HK-2 (cell line): ENCODE results near the gene ERH.
"Not testable (repeated sequence)": the region's sequence is repeated elsewhere in the genome, so short reads cannot be mapped to it uniquely, and the experiment has no call there.

Source experiments
- DNase-seq: peaks from one replicate; pipeline ENCODE4 v3.0.0-alpha.2; 2018; ENCODE audit not compliant: unreplicated experiment

Gene ERH

DNA sequence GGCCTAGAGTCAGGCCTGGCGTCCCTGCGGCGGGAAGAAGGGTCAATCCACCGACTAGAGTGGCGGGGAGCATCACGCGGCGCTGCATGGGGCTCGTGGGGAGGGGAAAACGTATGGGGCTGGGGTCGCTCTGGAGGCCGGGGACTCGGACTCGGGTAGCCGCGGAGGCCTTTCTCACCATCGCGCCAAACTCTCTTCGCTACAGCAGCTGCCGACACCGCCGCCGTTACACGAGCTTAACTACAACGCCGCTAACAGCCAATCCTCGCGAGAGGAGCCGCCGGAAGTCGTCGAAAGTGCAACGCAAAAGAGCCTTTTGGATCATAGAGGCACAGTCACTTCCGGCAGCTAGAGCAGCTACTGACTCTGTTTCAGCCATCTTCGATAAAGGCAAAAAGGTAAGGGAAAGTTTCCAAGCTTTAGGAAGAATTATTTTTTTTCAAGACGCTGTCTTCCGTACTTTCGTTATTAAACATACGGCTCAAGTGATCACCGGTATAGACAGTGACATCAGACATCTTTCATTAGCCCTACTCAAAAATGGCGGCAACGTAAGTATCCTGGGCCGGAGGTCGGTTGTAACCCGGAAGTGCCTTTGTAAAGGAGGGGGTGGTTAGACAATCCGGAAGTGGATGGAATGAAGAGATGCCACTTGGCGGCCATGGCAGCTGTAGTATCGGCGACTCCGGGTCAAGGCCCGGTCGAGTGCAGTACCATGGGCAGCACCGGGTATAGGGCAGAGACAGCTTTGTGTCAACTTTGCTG is at the start of gene ERH, which contains the start of gene SLC39A9:
ERH (minus strand) TSS at position 247 of the 765 bp plus-strand sequence; CDS start at position 181, 66 bp downstream.
SLC39A9 (plus strand) TSS at position 640 of the 765 bp plus-strand sequence. CDS start 678 bp downstream, outside the sequence.
- DNase-seq: peak; percentile 91

- DNase-seq: no peak
Measured at GRCh38 chr14:69443296-69443805, 45.3 kb upstream of the ERH start.

DNA sequence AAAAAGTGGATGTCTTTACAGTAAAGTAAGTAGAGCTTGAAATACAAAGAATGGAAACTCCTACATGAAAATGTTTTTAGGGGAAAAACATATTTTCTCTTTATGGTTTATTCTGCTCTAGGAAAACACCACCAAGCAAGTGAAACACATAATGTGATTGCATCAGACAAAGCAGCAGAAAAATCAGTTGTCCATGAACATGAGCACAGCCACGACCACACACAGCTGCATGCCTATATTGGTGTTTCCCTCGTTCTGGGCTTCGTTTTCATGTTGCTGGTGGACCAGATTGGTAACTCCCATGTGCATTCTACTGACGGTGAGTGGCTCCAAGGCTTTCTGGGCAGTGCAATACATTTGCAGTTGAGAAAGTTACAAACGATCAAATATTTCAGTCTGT is 43.8 kb upstream of the ERH start:
- no peak for DNase-seq

- DNase-seq: no peak
Measured at GRCh38 chr14:69439521-69440270, 41.6 kb upstream of the ERH start.

DNA sequence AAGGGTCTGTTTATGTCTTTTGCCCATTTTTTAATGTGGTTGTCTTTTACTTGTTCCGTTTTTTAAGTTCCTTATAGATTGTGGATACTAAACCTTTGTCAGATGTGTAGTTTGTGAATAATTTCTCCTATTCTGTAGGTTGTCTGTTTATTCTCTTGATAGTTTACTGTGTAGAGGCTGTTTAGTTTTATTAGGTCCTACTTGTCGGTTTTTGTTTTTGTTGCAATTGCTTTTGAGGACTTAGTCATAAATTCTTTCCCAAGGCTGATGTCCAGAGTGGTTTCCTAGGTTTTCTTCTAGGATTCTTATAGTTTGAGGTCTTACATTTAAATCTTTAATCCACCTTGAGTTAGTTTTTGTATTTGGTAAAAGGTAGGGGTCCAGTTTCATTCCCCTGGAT is 34.3 kb upstream of the ERH start:
- no peak for DNase-seq

GRCh38 chr14:69430306-69430939 is 32.3 kb upstream of the ERH start:
- DNase-seq: no peak

DNA sequence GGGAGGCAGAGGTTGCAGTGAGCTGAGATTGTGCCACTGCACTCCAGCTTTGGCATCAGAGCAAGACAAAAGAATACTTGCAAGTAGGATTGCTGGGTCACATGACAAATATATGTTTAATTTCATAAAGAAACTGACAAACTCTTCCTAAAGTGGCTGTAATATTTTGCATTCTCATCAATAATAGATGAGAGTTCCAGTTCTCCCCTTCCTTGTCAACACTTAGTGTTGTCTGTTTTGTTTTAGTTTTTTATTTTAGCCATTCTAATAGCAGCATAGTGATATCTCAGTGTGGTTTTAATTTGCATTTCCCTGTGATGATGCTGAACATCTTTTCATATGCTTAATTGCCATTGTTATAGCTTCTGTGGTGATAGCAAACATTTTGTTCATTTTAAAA is 31.5 kb upstream of the ERH start:
- DNase-seq: no peak

- DNase-seq: no peak
Measured at GRCh38 chr14:69428289-69428998, 30.3 kb upstream of the ERH start.

DNA sequence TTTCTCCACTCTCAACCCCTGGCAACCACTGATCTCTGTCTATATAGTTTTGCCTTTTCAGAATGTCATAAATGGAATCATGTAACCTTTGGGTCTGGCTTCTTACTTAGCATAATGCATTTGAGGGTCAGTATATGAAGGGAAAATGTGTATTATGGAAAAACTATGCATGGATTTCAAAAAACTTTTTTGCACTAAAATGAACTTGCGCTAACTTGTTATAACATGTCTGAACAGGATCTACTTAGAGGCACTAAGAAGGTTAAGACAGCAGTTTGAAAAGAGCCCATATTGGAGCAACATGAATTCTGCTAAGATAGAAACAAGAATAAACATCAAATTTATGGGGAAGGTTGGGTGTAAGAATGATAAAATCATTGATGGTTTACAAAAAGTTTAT is 29.5 kb upstream of the ERH start:
- no peak for DNase-seq

GRCh38 chr14:69424149-69424923 is 26.2 kb upstream of the ERH start:
- DNase-seq: no peak

GRCh38 chr14:69423279-69423678 is 25.2 kb upstream of the ERH start:
- DNase-seq: no peak

- not testable (repeated sequence) for DNase-seq
Measured at GRCh38 chr14:69416087-69416486, 18.0 kb upstream of the ERH start.

DNA sequence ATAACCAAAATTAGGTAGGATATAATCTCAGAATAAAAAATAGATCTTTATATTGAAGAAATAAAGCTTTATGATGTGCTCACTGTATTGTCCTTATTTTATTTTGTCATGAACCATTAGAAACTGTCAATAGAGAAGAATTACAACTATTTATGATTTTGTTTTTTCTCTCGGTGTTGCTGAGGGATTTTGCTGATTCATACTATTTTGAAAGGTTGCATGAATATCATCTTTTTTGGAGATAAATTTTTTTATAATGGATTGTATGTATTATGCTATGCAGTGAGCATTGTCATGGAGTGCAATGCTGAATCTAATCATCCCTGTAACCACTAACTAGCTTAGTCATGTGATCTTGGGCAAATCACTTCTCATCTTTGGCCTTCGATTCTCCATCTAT is 15.4 kb upstream of the ERH start:
- no peak for DNase-seq

DNA sequence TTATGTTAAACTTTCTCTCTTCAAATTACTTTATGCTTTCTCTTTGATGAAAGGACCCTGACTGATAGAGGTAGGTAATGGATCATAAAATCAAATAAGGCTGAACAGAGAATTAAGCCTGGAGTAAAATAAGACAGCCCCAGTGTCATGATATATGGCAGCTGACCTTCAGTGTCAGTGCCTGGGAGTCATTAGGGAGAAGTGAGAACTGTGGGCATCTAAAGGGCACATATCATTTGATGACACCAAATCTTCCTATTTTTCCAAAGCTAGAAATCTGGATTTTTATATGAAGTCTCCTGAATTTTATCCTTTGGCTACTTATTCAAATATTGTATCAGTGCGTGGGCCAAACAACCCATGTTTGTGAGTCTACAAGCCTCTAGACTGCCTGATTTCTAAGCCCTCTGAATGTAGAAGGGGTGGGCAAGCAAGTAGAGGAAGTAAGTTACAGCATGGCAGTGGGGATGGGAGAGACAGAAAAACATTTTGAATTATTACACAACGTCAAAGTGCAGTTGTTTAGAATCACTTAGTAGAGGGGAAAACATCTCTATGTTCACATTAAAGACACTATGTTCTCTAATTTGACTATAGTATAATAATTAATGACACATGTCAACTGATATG is 10.3 kb upstream of the ERH start:
- DNase-seq: no peak

GRCh38 chr14:69405762-69406161 is 7.7 kb upstream of the ERH start:
- DNase-seq: no peak

GRCh38 chr14:69404883-69405282 is 6.8 kb upstream of the ERH start:
- no peak for DNase-seq

- no peak for DNase-seq
Measured at GRCh38 chr14:69404478-69404877, 6.4 kb upstream of the ERH start.

DNA sequence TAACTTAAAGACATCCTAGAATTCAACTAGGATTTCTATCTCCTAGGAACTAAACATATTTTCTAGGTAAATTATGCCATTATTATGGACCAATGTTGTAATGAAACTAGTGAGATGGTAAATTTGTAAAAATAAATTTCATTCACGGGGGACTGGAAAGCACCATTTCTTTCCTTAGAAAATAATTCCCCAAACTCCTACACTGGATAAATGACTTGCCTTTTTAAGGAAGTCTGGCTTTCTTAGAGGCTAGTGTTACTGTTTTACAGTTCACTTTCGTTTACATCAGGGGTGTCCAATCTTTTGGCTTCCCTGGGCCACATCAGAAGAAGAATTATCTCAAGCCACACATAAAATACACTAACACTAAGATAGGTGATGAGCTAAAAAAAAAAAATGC is 3.7 kb upstream of the ERH start:
- no peak for DNase-seq

DNA sequence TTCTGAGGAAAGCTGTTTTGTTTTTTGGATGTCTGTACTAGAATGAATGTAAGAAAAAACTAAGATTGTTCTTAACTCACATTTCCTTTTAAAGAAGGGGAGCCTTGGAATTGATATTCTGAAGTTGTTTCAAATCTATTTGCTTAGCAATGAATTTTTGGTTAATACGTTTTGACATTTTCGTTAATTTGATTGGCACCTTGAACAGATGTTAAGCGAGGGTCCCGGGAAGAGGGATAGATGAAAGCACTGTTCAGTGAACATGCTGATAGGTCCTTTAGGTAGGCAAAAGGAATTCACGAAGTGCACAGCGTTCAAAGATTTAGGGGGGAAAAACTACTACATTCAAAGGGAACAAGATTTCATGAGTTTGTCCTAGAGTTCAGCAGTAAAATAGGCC is 2.1 kb upstream of the ERH start:
- no peak for DNase-seq

DNA sequence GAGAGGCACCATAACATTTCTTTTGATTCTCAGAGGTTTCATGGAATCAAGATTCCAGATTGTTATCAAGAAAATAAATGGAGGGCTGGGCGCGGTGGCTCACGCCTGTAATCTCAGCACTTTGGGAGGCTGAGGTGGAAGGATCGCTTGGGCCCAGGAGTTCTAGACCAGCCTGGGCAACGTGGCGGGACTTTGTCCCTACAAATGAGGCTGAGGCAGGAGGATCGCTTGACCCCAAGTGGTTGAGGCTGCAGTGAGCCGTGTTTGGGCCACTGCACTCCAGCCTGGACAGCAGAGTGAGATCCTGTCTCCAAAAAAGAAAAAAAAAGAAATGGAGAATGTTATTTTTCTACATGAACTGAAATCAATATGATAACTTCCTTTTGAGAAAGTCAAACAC is 1.7 kb upstream of the ERH start:
- DNase-seq: no peak

DNA sequence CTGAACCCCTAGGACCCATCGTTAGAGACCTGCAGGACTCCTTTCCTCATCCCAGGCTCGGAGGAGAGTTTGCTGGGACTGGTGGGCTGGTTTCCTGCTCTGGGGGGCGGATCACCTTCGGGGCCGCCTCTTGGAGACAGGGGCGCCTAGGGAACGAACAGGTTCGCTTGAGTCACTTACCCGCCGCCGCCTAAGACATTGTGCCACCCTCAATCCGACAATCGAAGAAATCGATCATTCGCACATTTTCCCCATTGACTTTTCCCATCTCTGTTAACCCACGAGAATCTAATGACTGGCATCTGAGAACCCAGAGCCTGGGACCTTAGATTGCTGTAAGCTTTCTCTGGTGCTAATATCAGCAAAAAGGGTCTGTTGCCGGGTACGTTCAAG is 715 bp upstream of the ERH start:
- DNase-seq: no peak
